GM12878 (cell line): Measurements from ENCODE around the gene AGGF1.

Experiments
- BCL11A ChIP-seq: IDR thresholded peaks from 2 replicates; pipeline ENCODE4 v1.6.1; 2011; ENCODE audit warnings: low read depth, low read length
- EP300 ChIP-seq, 2 experiments: fragments of 150-350 bp in 1 of 2; IDR thresholded peaks; 2 replicates each; pipeline ENCODE4 v1.6.1; 2011 to 2012; ENCODE audit warnings: low read depth in 2 of 2, low read length in 2 of 2, borderline replicate concordance in 1 of 2, improper control_type of control experiment in 1 of 2, inconsistent platforms in 1 of 2; ENCODE audit not compliant: control insufficient read depth in 1 of 2
- EZH2 ChIP-seq: IDR thresholded peaks from 2 replicates; pipeline ENCODE4 v1.6.1; 2012; ENCODE audit warnings: low read depth, mild to moderate bottlenecking, control low read depth, inconsistent platforms, low read length, borderline replicate concordance; ENCODE audit not compliant: control insufficient read depth
- SP1 ChIP-seq: IDR thresholded peaks from one replicate; pipeline ENCODE4 v1.6.1; 2011; ENCODE audit warnings: low read depth, low read length
- SUZ12 ChIP-seq: fragments of 200-600 bp; sonication (generic); IDR thresholded peaks from one replicate; pipeline ENCODE4 v1.6.1; 2018; ENCODE audit warnings: antibody characterized with exemption, mild to moderate bottlenecking; ENCODE audit not compliant: unreplicated experiment
- TF ChIP-seq, protein P1 (sequence below), 3 experiments: IDR thresholded peaks in 2 of 3; conservative IDR thresholded peaks in 1 of 3; 2 replicates each; pipeline ENCODE4 v1.5.1; 2011; ENCODE audit warnings: low read depth in 3 of 3, low read length in 3 of 3, mild to moderate bottlenecking in 3 of 3, control low read depth in 2 of 3, moderate library complexity in 2 of 3, inconsistent platforms in 1 of 3, mixed read lengths in 1 of 3; ENCODE audit not compliant: control insufficient read depth in 2 of 3, insufficient read depth in 1 of 3; ENCODE audit errors: extremely low read depth in 1 of 3
- TF ChIP-seq, protein P2 (sequence below): fragments of 450-650 bp; conservative IDR thresholded peaks from 2 replicates; pipeline ENCODE4 v1.6.1; 2017; ENCODE audit warnings: mild to moderate bottlenecking, moderate library complexity
- TF ChIP-seq, protein P3 (sequence below): IDR thresholded peaks from 2 replicates; pipeline ENCODE4 v1.6.1; 2011; ENCODE audit warnings: low read depth, mild to moderate bottlenecking, low read length, moderate library complexity, borderline replicate concordance; ENCODE audit errors: extremely low read depth

DNA sequence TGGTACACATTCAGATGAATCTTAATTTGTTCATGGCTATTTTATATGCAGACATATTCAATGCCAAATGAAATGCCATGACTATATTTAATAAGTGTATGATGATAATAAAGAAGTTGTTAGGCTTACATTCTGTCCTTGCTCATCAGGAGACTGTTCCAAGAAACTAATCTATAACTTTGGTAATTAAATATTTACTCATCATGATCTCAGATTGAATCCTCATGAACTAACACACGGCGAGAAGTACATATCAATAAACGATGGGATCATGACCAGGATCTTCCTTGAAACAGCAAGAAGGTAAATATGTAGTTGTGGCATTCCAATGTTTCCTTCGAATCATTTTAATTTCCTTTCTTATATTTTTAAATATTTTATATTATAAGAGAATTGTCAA is 12.5 kb upstream of the AGGF1 start:
- TF ChIP-seq, protein P1, sequence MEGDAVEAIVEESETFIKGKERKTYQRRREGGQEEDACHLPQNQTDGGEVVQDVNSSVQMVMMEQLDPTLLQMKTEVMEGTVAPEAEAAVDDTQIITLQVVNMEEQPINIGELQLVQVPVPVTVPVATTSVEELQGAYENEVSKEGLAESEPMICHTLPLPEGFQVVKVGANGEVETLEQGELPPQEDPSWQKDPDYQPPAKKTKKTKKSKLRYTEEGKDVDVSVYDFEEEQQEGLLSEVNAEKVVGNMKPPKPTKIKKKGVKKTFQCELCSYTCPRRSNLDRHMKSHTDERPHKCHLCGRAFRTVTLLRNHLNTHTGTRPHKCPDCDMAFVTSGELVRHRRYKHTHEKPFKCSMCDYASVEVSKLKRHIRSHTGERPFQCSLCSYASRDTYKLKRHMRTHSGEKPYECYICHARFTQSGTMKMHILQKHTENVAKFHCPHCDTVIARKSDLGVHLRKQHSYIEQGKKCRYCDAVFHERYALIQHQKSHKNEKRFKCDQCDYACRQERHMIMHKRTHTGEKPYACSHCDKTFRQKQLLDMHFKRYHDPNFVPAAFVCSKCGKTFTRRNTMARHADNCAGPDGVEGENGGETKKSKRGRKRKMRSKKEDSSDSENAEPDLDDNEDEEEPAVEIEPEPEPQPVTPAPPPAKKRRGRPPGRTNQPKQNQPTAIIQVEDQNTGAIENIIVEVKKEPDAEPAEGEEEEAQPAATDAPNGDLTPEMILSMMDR (IDR thresholded peaks at IDR 0.05 in 2 of 3, conservative IDR thresholded peaks at IDR 0.05 in 1 of 3; ENCODE audit: control insufficient read depth in 2 of 3, extremely low read depth in 1 of 3, insufficient read depth in 1 of 3, low read depth in 3 of 3, low read length in 3 of 3), result no peak
- TF ChIP-seq SP1, result no peak
- TF ChIP-seq, protein P2, sequence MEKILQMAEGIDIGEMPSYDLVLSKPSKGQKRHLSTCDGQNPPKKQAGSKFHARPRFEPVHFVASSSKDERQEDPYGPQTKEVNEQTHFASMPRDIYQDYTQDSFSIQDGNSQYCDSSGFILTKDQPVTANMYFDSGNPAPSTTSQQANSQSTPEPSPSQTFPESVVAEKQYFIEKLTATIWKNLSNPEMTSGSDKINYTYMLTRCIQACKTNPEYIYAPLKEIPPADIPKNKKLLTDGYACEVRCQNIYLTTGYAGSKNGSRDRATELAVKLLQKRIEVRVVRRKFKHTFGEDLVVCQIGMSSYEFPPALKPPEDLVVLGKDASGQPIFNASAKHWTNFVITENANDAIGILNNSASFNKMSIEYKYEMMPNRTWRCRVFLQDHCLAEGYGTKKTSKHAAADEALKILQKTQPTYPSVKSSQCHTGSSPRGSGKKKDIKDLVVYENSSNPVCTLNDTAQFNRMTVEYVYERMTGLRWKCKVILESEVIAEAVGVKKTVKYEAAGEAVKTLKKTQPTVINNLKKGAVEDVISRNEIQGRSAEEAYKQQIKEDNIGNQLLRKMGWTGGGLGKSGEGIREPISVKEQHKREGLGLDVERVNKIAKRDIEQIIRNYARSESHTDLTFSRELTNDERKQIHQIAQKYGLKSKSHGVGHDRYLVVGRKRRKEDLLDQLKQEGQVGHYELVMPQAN, result no peak
- no peak for TF ChIP-seq BCL11A
- TF ChIP-seq, protein P3, sequence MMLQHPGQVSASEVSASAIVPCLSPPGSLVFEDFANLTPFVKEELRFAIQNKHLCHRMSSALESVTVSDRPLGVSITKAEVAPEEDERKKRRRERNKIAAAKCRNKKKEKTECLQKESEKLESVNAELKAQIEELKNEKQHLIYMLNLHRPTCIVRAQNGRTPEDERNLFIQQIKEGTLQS, result no peak
- TF ChIP-seq EP300 (IDR thresholded peaks at IDR 0.05; ENCODE audit: borderline replicate concordance in 1 of 2, control insufficient read depth in 1 of 2, low read depth in 2 of 2, low read length in 2 of 2), result no peak
- TF ChIP-seq SUZ12, result no peak
- no peak for TF ChIP-seq EZH2
